Caco-2 (cell line): ENCODE data around the gene CDK2AP2. TPM values are rescaled to one million over a fixed set of nuclear protein-coding genes. Genes with fewer than 3 reads are reported as not detected.

ENCODE experiments used
- BruUV-seq: library from RNA; stranded (reverse); fragments of 400-500 nt; replicated peaks from 2 replicates; lab custom pipeline; 2021; lab: Mats Ljungman, UMichigan
- CTCF ChIA-PET: fragments of 300-600 bp; sonication (Branson Sonifier 250); formaldehyde crosslinking; loops from one replicate; lab custom pipeline; 2022; ENCODE audit warnings: antibody characterized with exemption; lab: Charles Lee
- POLR2A ChIA-PET: fragments of 300-600 bp; sonication (Branson Sonifier 250); formaldehyde crosslinking; loops from one replicate; lab custom pipeline; 2022; ENCODE audit warnings: antibody characterized with exemption; lab: Charles Lee
- DNase-seq, 2 experiments: peaks; one replicate each; pipeline versions ENCODE4 v3.0.0 to v3.0.0-alpha.2; 2020 to 2022
- H3K27me3 ChIP-seq: replicated peaks from 2 replicates; pipeline ENCODE4 v1.6.0; 2011; ENCODE audit warnings: low read length; ENCODE audit not compliant: control insufficient read depth, insufficient read depth
- H3K36me3 ChIP-seq: 2 replicates; pipeline ENCODE4 v1.5.1; 2011; ENCODE audit warnings: low read length; ENCODE audit not compliant: control insufficient read depth, insufficient read depth
- H3K4me1 ChIP-seq: fragments of 250-450 bp; sonication (Bioruptor Pico); 2 replicates; pipeline ENCODE4 v1.5.1; 2020; ENCODE audit warnings: mild to moderate bottlenecking
- H3K4me3 ChIP-seq: 2 replicates; pipeline ENCODE4 v1.5.1; 2011; ENCODE audit warnings: low read depth, mild to moderate bottlenecking, control low read depth, low read length
- H3K9me3 ChIP-seq: fragments of 250-450 bp; sonication (Bioruptor Pico); 2 replicates; pipeline ENCODE4 v1.5.1; 2020; ENCODE audit warnings: mild to moderate bottlenecking, moderate library complexity
- H3K27ac Mint-ChIP-seq: one replicate; pipeline ENCODE4 v1.8.0; 2022; ENCODE audit warnings: mixed read lengths; ENCODE audit not compliant: unreplicated experiment
- H3K27me3 Mint-ChIP-seq: one replicate; pipeline ENCODE4 v1.8.0; 2022; ENCODE audit warnings: mixed read lengths; ENCODE audit not compliant: insufficient read depth, unreplicated experiment
- H3K36me3 Mint-ChIP-seq: one replicate; pipeline ENCODE4 v1.8.0; 2022; ENCODE audit warnings: mild to moderate bottlenecking, mixed read lengths; ENCODE audit not compliant: insufficient read depth, unreplicated experiment
- H3K4me1 Mint-ChIP-seq: one replicate; pipeline ENCODE4 v1.8.0; 2022; ENCODE audit warnings: low read depth, mixed read lengths; ENCODE audit not compliant: unreplicated experiment
- H3K4me3 Mint-ChIP-seq: one replicate; pipeline ENCODE4 v1.8.0; 2022; ENCODE audit warnings: mild to moderate bottlenecking, moderate library complexity, mixed read lengths; ENCODE audit not compliant: unreplicated experiment
- H3K9me3 Mint-ChIP-seq: one replicate; pipeline ENCODE4 v1.8.0; 2022; ENCODE audit warnings: mixed read lengths; ENCODE audit not compliant: unreplicated experiment
- CTCF ChIP-seq, 2 experiments: fragments of 200-600 bp in 1 of 2; IDR thresholded peaks; 1 replicate in 1 of 2; 2 replicates in 1 of 2; pipeline versions ENCODE4 v1.5.1 to v1.8.0; 2011 to 2022; ENCODE audit warnings: antibody characterized with exemption in 1 of 2, control low read depth in 1 of 2, inconsistent platforms in 1 of 2, low read depth in 1 of 2, low read length in 1 of 2, mild to moderate bottlenecking in 1 of 2, moderate library complexity in 1 of 2; ENCODE audit not compliant: insufficient read depth in 1 of 2, severe bottlenecking in 1 of 2, unreplicated experiment in 1 of 2
- intact Hi-C: fragments of 100-400 bp; cut with micrococcal nuclease; formaldehyde crosslinking; loops from one replicate; pipeline ENCODE4 v1.10.0; 2022; ENCODE audit not compliant: unreplicated experiment
- total RNA-seq: library from RNA; stranded (reverse); gene quantifications from 2 replicates; pipeline ENCODE4 v1.2.3, GENCODE V29; 2022

The CDK2AP2 gene
- total RNA-seq, 1 experiment from 2014 or later = 99.4 TPM

DNA sequence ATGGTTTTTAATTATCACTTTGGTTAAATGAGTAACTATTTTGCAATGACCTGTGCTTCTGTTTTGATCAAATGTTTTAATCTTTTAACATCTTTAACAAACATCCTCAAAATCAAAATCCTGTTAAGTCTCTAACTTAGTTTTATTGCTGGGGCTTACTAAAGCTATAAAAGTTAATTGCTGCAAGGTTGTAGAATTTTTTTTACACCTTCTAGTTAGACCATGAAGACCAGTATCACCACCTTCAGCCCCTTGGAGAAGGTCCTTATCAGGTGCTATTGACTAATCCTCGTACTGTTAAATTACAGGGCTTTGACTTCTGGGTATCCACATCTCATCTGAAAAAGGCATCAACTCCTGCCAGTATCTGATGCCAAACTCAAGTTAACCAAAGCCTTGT, 27.6 kb upstream of the CDK2AP2 start:
- no peak overlapping the region for H3K4me3 ChIP-seq
- Mint-ChIP-seq H3K4me3 (no peak overlapping the region), H3K4me1 (no peaks in the 10 kb centered on the region), H3K27me3 (no peaks in the 10 kb centered on the region), H3K36me3 (peaks cover 6% of the 10 kb centered on the region), H3K27ac (no peak overlapping the region), H3K9me3 (peaks cover 47% of the 10 kb centered on the region)
- CTCF ChIA-PET = no interaction called here
- H3K27me3 ChIP-seq = no peaks in the 10 kb centered on the region
- H3K9me3 ChIP-seq = peaks cover 40% of the 10 kb centered on the region
- no peak for TF ChIP-seq CTCF (IDR thresholded peaks at IDR 0.05; ENCODE audit: insufficient read depth in 1 of 2, low read depth in 1 of 2, low read length in 1 of 2, severe bottlenecking in 1 of 2, unreplicated experiment in 1 of 2)
- DNase-seq = no peak
- H3K4me1 ChIP-seq = no peaks in the 10 kb centered on the region
- POLR2A ChIA-PET = no interaction called here
- intact Hi-C loops = no loop called here
- BruUV-seq = no TSS peak
- H3K36me3 ChIP-seq = no peaks in the 10 kb centered on the region

DNA sequence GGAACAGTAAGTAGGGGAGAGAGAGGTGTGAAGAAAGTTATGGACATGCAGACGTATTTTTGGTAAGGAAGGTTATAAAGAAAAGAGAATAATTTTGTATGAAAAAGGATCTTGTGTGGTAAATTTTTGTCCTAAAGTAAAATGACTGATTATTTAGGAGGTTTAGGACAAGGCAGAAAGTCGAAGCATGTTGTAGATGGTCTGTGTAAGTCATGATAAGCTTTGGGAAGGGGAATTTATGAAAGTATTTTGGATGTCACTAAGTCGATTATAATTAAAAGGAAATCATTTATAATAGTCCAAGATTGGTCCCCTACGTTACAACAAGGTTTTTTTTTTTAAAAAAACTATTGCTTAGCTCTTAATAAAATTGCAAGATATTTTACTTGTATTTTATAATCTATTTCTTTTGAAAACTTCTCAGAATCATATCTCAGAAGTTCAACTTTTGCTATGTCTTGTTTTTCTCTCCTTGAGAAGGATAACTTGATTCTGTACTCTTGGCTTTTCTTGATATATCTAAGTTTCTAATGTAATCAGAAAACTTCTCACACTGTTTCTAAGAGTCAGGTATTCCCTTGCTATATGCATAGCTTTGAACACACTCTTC, 26.2 kb upstream of the CDK2AP2 start:
- H3K4me1 Mint-ChIP-seq = no peaks in the 10 kb centered on the region
- H3K27me3 Mint-ChIP-seq = no peaks in the 10 kb centered on the region
- H3K4me3 Mint-ChIP-seq = no peak overlapping the region
- peaks cover 6% of the 10 kb centered on the region for H3K36me3 Mint-ChIP-seq
- ChIA-PET CTCF (interaction anchor here (0.6 kb wide), 1 partner anchor 75 kb away, joined by 5 read pairs; no protein-coding TSS in a partner anchor), POLR2A (no interaction called here)
- peaks cover 41% of the 10 kb centered on the region for H3K9me3 ChIP-seq
- peaks cover 44% of the 10 kb centered on the region for H3K9me3 Mint-ChIP-seq
- no peak for TF ChIP-seq CTCF (IDR thresholded peaks at IDR 0.05; ENCODE audit: insufficient read depth in 1 of 2, low read depth in 1 of 2, low read length in 1 of 2, severe bottlenecking in 1 of 2, unreplicated experiment in 1 of 2)
- no peaks in the 10 kb centered on the region for H3K27me3 ChIP-seq
- no peaks in the 10 kb centered on the region for H3K36me3 ChIP-seq
- no peaks in the 10 kb centered on the region for H3K4me1 ChIP-seq
- intact Hi-C loops = no loop called here
- H3K4me3 ChIP-seq = no peak overlapping the region
- peak in 1 of 2 experiments; percentile 60 for DNase-seq
- no TSS peak for BruUV-seq
- H3K27ac Mint-ChIP-seq = no peak overlapping the region

DNA sequence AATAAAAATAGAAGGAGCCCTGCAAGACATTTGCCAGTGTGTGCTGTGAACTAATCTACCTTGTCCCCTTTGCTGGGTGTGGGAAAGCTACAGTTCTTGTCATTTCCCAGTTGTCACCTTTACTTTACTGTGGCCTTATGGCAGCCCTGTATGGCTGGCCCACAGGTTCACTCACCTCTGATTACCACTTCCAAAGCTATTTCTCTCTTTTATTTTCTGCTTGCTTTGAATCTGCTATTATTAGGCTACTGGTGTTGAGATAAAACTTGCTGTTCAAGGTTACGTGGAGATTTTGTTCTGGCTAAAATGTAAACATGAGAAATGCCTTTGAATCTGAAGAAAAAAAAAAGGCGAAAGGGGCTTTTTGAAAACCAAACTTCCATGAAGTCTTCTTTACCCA, 24.9 kb upstream of the CDK2AP2 start:
- Mint-ChIP-seq H3K36me3 (peaks cover 6% of the 10 kb centered on the region), H3K4me3 (no peak overlapping the region), H3K9me3 (peaks cover 41% of the 10 kb centered on the region), H3K4me1 (no peaks in the 10 kb centered on the region), H3K27me3 (no peaks in the 10 kb centered on the region), H3K27ac (no peak overlapping the region)
- ChIA-PET CTCF (no interaction called here), POLR2A (no interaction called here)
- no peak for DNase-seq
- intact Hi-C loops = no loop called here
- Histone ChIP-seq H3K4me1 (no peaks in the 10 kb centered on the region), H3K36me3 (no peaks in the 10 kb centered on the region), H3K4me3 (no peak overlapping the region), H3K27me3 (no peaks in the 10 kb centered on the region), H3K9me3 (peaks cover 48% of the 10 kb centered on the region)
- BruUV-seq = no TSS peak
- TF ChIP-seq CTCF (IDR thresholded peaks at IDR 0.05; ENCODE audit: insufficient read depth in 1 of 2, low read depth in 1 of 2, low read length in 1 of 2, severe bottlenecking in 1 of 2, unreplicated experiment in 1 of 2) = no peak
